IMR-90 (cell line): ENCODE measurements around the gene POLR1A.

ENCODE experiments used
- CHD1 ChIP-seq: IDR thresholded peaks from 2 replicates; pipeline ENCODE4 v1.6.1; 2012; ENCODE audit warnings: low read depth, low read length, improper control_type of control experiment
- CTCF ChIP-seq: conservative IDR thresholded peaks from 2 replicates; pipeline ENCODE4 v1.5.1; 2012; ENCODE audit warnings: mild to moderate bottlenecking, low read depth, low read length, improper control_type of control experiment
- ELK1 ChIP-seq: fragments of 150-350 bp; IDR thresholded peaks from 2 replicates; pipeline ENCODE4 v1.6.1; 2016; ENCODE audit warnings: low read depth, mild to moderate bottlenecking, low read length, moderate library complexity, borderline replicate concordance
- FOS ChIP-seq: fragments of 150-350 bp; IDR thresholded peaks from 2 replicates; pipeline ENCODE4 v1.6.1; 2016; ENCODE audit warnings: low read depth, low read length
- MAFK ChIP-seq: IDR thresholded peaks from 2 replicates; pipeline ENCODE4 v1.6.1; 2012; ENCODE audit warnings: low read depth, low read length, improper control_type of control experiment
- MAZ ChIP-seq: IDR thresholded peaks from 2 replicates; pipeline ENCODE4 v1.6.1; 2012; ENCODE audit warnings: low read depth, mild to moderate bottlenecking, low read length, improper control_type of control experiment, moderate library complexity, borderline replicate concordance
- NFE2L2 ChIP-seq: fragments of 150-350 bp; IDR thresholded peaks from 2 replicates; pipeline ENCODE4 v1.6.1; 2016; ENCODE audit warnings: low read depth, mild to moderate bottlenecking, low read length
- POLR2A ChIP-seq: IDR thresholded peaks from 2 replicates; pipeline ENCODE4 v1.6.1; 2012; ENCODE audit warnings: mild to moderate bottlenecking, low read depth, low read length
- RAD21 ChIP-seq: IDR thresholded peaks from 2 replicates; pipeline ENCODE4 v1.6.1; 2012; ENCODE audit warnings: low read length, improper control_type of control experiment
- USF2 ChIP-seq: fragments of 150-350 bp; IDR thresholded peaks from 2 replicates; pipeline ENCODE4 v1.6.1; 2017; ENCODE audit warnings: mild to moderate bottlenecking, antibody characterized with exemption, low read length, low read depth

- TF ChIP-seq ELK1 (no peak), CTCF (no peak), USF2 (no peak), POLR2A (no peak), RAD21 (no peak), CHD1 (no peak), MAZ (no peak), MAFK (no peak), FOS (no peak), NFE2L2 (no peak)
These were observed 57.3 kb downstream of the POLR1A start for GRCh38 chr2:86048383-86048701.
